GM12878 (cell line): ENCODE results near the gene VPREB1.
A peak's percentile ranks its signal among the peaks of the same experiment; 100 is the strongest.

Source experiments
- BCL3 ChIP-seq: IDR thresholded peaks from 2 replicates; pipeline ENCODE4 v1.6.1; 2011; ENCODE audit warnings: borderline replicate concordance, low read depth, mild to moderate bottlenecking, moderate library complexity, low read length; ENCODE audit not compliant: insufficient read depth, poor library complexity, severe bottlenecking
- CHD4 ChIP-seq: fragments of 200-600 bp; sonication (generic); IDR thresholded peaks from 2 replicates; pipeline ENCODE4 v1.6.1; 2016; ENCODE audit warnings: mild to moderate bottlenecking
- CTCF ChIP-seq, 3 experiments: IDR thresholded peaks in 2 of 3; conservative IDR thresholded peaks in 1 of 3; 2 replicates each; pipeline ENCODE4 v1.5.1; 2011; ENCODE audit warnings: low read depth in 3 of 3, low read length in 3 of 3, mild to moderate bottlenecking in 3 of 3, control low read depth in 2 of 3, moderate library complexity in 2 of 3, inconsistent platforms in 1 of 3, mixed read lengths in 1 of 3; ENCODE audit not compliant: control insufficient read depth in 2 of 3, insufficient read depth in 1 of 3; ENCODE audit errors: extremely low read depth in 1 of 3
- EZH2 ChIP-seq: IDR thresholded peaks from 2 replicates; pipeline ENCODE4 v1.6.1; 2012; ENCODE audit warnings: low read depth, mild to moderate bottlenecking, control low read depth, inconsistent platforms, low read length, borderline replicate concordance; ENCODE audit not compliant: control insufficient read depth
- FOXM1 ChIP-seq: IDR thresholded peaks from 2 replicates; pipeline ENCODE4 v1.6.1; 2012; ENCODE audit warnings: low read depth, mild to moderate bottlenecking, inconsistent platforms, low read length, moderate library complexity
- POLR2A ChIP-seq: IDR thresholded peaks from 2 replicates; pipeline ENCODE4 v1.6.1; 2011; ENCODE audit warnings: low read depth, mild to moderate bottlenecking, low read length
- POLR2AphosphoS5 ChIP-seq: IDR thresholded peaks from 2 replicates; pipeline ENCODE4 v1.6.1; 2011; ENCODE audit warnings: mild to moderate bottlenecking, low read length, inconsistent platforms
- POU2F2 ChIP-seq: IDR thresholded peaks from 3 replicates; pipeline ENCODE4 v1.6.1; 2011; ENCODE audit warnings: low read depth, mild to moderate bottlenecking, low read length, borderline replicate concordance
- TCF3 ChIP-seq: IDR thresholded peaks from 2 replicates; pipeline ENCODE4 v1.6.1; 2012; ENCODE audit warnings: low read depth, mild to moderate bottlenecking, low read length, borderline replicate concordance; ENCODE audit not compliant: insufficient read depth
- TCF7 ChIP-seq: IDR thresholded peaks from 2 replicates; pipeline ENCODE4 v1.6.1; 2014; ENCODE audit warnings: antibody characterized with exemption, borderline replicate concordance
- TF ChIP-seq, protein P1 (sequence below): IDR thresholded peaks from 2 replicates; pipeline ENCODE4 v1.6.1; 2012; ENCODE audit warnings: low read depth, low read length, improper control_type of control experiment
- TF ChIP-seq, protein P2 (sequence below): IDR thresholded peaks from 2 replicates; pipeline ENCODE4 v1.6.1; 2012; ENCODE audit warnings: mild to moderate bottlenecking, low read depth, low read length

GRCh38 chr22:22207845-22208564 lies 36.6 kb upstream of the VPREB1 start:
- TF ChIP-seq BCL3 (no peak), POLR2AphosphoS5 (no peak), POU2F2 (no peak), FOXM1 (no peak), POLR2A (0 out of 2 replicates have a peak, but pooled peaks have one; percentile 35), CTCF (IDR thresholded peaks at IDR 0.05 in 2 of 3, conservative IDR thresholded peaks at IDR 0.05 in 1 of 3; ENCODE audit: control insufficient read depth in 2 of 3, extremely low read depth in 1 of 3, insufficient read depth in 1 of 3, low read depth in 3 of 3, low read length in 3 of 3) (peak; percentile 66 to 78 (median 69); a peak in 5 of 6 replicates), TCF7 (no peak), EZH2 (no peak), TCF3 (peak; percentile 52; the same call in 1 of the 2 replicates), CHD4 (no peak)
- TF ChIP-seq, protein P1, sequence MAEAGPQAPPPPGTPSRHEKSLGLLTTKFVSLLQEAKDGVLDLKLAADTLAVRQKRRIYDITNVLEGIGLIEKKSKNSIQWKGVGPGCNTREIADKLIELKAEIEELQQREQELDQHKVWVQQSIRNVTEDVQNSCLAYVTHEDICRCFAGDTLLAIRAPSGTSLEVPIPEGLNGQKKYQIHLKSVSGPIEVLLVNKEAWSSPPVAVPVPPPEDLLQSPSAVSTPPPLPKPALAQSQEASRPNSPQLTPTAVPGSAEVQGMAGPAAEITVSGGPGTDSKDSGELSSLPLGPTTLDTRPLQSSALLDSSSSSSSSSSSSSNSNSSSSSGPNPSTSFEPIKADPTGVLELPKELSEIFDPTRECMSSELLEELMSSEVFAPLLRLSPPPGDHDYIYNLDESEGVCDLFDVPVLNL, result no peak
- TF ChIP-seq, protein P2, sequence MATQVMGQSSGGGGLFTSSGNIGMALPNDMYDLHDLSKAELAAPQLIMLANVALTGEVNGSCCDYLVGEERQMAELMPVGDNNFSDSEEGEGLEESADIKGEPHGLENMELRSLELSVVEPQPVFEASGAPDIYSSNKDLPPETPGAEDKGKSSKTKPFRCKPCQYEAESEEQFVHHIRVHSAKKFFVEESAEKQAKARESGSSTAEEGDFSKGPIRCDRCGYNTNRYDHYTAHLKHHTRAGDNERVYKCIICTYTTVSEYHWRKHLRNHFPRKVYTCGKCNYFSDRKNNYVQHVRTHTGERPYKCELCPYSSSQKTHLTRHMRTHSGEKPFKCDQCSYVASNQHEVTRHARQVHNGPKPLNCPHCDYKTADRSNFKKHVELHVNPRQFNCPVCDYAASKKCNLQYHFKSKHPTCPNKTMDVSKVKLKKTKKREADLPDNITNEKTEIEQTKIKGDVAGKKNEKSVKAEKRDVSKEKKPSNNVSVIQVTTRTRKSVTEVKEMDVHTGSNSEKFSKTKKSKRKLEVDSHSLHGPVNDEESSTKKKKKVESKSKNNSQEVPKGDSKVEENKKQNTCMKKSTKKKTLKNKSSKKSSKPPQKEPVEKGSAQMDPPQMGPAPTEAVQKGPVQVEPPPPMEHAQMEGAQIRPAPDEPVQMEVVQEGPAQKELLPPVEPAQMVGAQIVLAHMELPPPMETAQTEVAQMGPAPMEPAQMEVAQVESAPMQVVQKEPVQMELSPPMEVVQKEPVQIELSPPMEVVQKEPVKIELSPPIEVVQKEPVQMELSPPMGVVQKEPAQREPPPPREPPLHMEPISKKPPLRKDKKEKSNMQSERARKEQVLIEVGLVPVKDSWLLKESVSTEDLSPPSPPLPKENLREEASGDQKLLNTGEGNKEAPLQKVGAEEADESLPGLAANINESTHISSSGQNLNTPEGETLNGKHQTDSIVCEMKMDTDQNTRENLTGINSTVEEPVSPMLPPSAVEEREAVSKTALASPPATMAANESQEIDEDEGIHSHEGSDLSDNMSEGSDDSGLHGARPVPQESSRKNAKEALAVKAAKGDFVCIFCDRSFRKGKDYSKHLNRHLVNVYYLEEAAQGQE, result no peak
